Parathyroid adenoma (tissue), 2 donors: ENCODE measurements around the gene UGT2B15.
"Not testable (repeated sequence)": the region's sequence is repeated elsewhere in the genome, so short reads cannot be mapped to it uniquely, and the experiment has no call there.

Experiments
- H2AFZ ChIP-seq: fragments of 300-600 bp; sonication (generic); one replicate; pipeline ENCODE4 v1.7.0; 2017; ENCODE audit warnings: antibody characterized with exemption, mild to moderate bottlenecking
- H3K27ac ChIP-seq: fragments of 300-600 bp; sonication (generic); one replicate; pipeline ENCODE4 v1.7.0; 2017
- H3K27me3 ChIP-seq: fragments of 300-600 bp; sonication (generic); one replicate; pipeline ENCODE4 v1.7.0; 2017; ENCODE audit warnings: low read length; ENCODE audit not compliant: control insufficient read depth, insufficient read depth
- H3K36me3 ChIP-seq: fragments of 300-600 bp; sonication (generic); one replicate; pipeline ENCODE4 v1.7.0; 2017; ENCODE audit warnings: low read length; ENCODE audit not compliant: control insufficient read depth, insufficient read depth
- H3K4me1 ChIP-seq: fragments of 300-600 bp; sonication (generic); one replicate; pipeline ENCODE4 v1.7.0; 2017; ENCODE audit warnings: control low read depth
- H3K4me2 ChIP-seq: fragments of 300-600 bp; sonication (generic); one replicate; pipeline ENCODE4 v1.7.0; 2017; ENCODE audit warnings: low read length
- H3K4me3 ChIP-seq: fragments of 300-600 bp; sonication (generic); one replicate; pipeline ENCODE4 v1.7.0; 2017; ENCODE audit warnings: low read depth, low read length
- H3K79me2 ChIP-seq: fragments of 300-600 bp; sonication (generic); one replicate; pipeline ENCODE4 v1.7.0; 2017; ENCODE audit warnings: control low read depth
- H3K9ac ChIP-seq: fragments of 300-600 bp; sonication (generic); one replicate; pipeline ENCODE4 v1.7.0; 2017; ENCODE audit warnings: mild to moderate bottlenecking
- H3K9me3 ChIP-seq: fragments of 300-600 bp; sonication (generic); one replicate; pipeline ENCODE4 v1.7.0; 2017; ENCODE audit warnings: low read length; ENCODE audit not compliant: control insufficient read depth
- CTCF ChIP-seq: fragments of 300-600 bp; sonication (generic); IDR thresholded peaks from one replicate; pipeline ENCODE4 v1.7.0; 2017; ENCODE audit warnings: antibody characterized with exemption, mild to moderate bottlenecking
- donor health status: primary hyperparathyroidism.

UGT2B15 gene

GRCh38 chr4:68691186-68691585 lies 20.7 kb upstream of the UGT2B15 start:
- TF ChIP-seq CTCF: no peak
- no peak overlapping the region for H3K4me2 ChIP-seq
- no peak overlapping the region for H3K9ac ChIP-seq

GRCh38 chr4:68683034-68683433 lies 12.6 kb upstream of the UGT2B15 start:
- Histone ChIP-seq H3K4me1 (no peaks in the 10 kb centered on the region), H3K9me3 (no peaks in the 10 kb centered on the region), H3K4me2 (no peak overlapping the region), H3K4me3 (no peak overlapping the region), H3K27me3 (no peaks in the 10 kb centered on the region), H3K79me2 (no peaks in the 10 kb centered on the region), H3K27ac (no peak overlapping the region), H3K9ac (no peak overlapping the region), H2AFZ (no peak overlapping the region), H3K36me3 (no peaks in the 10 kb centered on the region)
- TF ChIP-seq CTCF: no peak

More at GRCh38 chr4:68691186-68691585, 20.7 kb upstream of the UGT2B15 start:
- Histone ChIP-seq H3K9me3 (peaks cover 2% of the 10 kb centered on the region), H3K27ac (no peak overlapping the region), H3K79me2 (no peaks in the 10 kb centered on the region), H3K4me3 (no peak overlapping the region), H3K4me1 (no peaks in the 10 kb centered on the region), H3K36me3 (no peaks in the 10 kb centered on the region), H3K27me3 (no peaks in the 10 kb centered on the region), H2AFZ (no peak overlapping the region)

- H3K9ac ChIP-seq, H3K27me3 ChIP-seq, H3K4me1 ChIP-seq, H2AFZ ChIP-seq, H3K4me2 ChIP-seq, H3K9me3 ChIP-seq, H3K27ac ChIP-seq, H3K4me3 ChIP-seq, H3K36me3 ChIP-seq, H3K79me2 ChIP-seq: not testable (repeated sequence)
These were observed 10.8 kb upstream of the UGT2B15 start for GRCh38 chr4:68681298-68681697.

GRCh38 chr4:68673143-68673542 lies 2.7 kb upstream of the UGT2B15 start:
- Histone ChIP-seq H3K9ac (no peak overlapping the region), H3K79me2 (no peaks in the 10 kb centered on the region), H3K9me3 (no peaks in the 10 kb centered on the region), H3K4me1 (no peaks in the 10 kb centered on the region), H3K36me3 (no peaks in the 10 kb centered on the region), H3K4me3 (no peak overlapping the region), H3K4me2 (no peak overlapping the region), H3K27ac (no peak overlapping the region), H2AFZ (no peak overlapping the region), H3K27me3 (no peaks in the 10 kb centered on the region)
- no peak for TF ChIP-seq CTCF

- H3K4me3 ChIP-seq, H3K36me3 ChIP-seq, H3K9ac ChIP-seq, H3K27me3 ChIP-seq, H3K9me3 ChIP-seq, H3K79me2 ChIP-seq, H2AFZ ChIP-seq, H3K27ac ChIP-seq, H3K4me1 ChIP-seq, H3K4me2 ChIP-seq: not testable (repeated sequence)
These were observed 765 bp upstream of the UGT2B15 start for GRCh38 chr4:68671217-68671616.

GRCh38 chr4:68668537-68669163 lies 1.8 kb downstream of the UGT2B15 start:
- H3K4me1 ChIP-seq, H3K9me3 ChIP-seq, H3K4me3 ChIP-seq, H3K9ac ChIP-seq, H3K36me3 ChIP-seq, H3K27me3 ChIP-seq, H3K4me2 ChIP-seq, H3K79me2 ChIP-seq, H2AFZ ChIP-seq, H3K27ac ChIP-seq: not testable (repeated sequence)

GRCh38 chr4:68667551-68667950 lies 2.9 kb downstream of the UGT2B15 start:
- H3K79me2 ChIP-seq, H3K36me3 ChIP-seq, H3K4me3 ChIP-seq, H3K4me1 ChIP-seq, H3K9ac ChIP-seq, H3K9me3 ChIP-seq, H2AFZ ChIP-seq, H3K27me3 ChIP-seq, H3K27ac ChIP-seq, H3K4me2 ChIP-seq: not testable (repeated sequence)

- H3K27me3 ChIP-seq, H3K27ac ChIP-seq, H3K36me3 ChIP-seq, H2AFZ ChIP-seq, H3K9me3 ChIP-seq, H3K79me2 ChIP-seq, H3K9ac ChIP-seq, H3K4me3 ChIP-seq, H3K4me1 ChIP-seq, H3K4me2 ChIP-seq: not testable (repeated sequence)
These were observed 5.7 kb downstream of the UGT2B15 start for GRCh38 chr4:68664721-68665120.
